Activated CD8-positive, alpha-beta memory T cell treated with anti-CD3 and anti-CD28 coated beads for 24 hours (primary cell): ENCODE data around the gene TRMO.
A peak's percentile ranks its signal among the peaks of the same experiment; 100 is the strongest.

Source experiments
- DNase-seq: peaks from one replicate; pipeline ENCODE4 v3.0.0-alpha.2; 2020

Gene TRMO

GRCh38 chr9:97938081-97938644 lies 15.9 kb upstream of the TRMO start, which contains the start of gene HEMGN:
TSS of gene HEMGN (minus strand) at chr9:97938172. CDS start at chr9:97938136, 36 bp downstream.
- peak; percentile 65 for DNase-seq

DNA sequence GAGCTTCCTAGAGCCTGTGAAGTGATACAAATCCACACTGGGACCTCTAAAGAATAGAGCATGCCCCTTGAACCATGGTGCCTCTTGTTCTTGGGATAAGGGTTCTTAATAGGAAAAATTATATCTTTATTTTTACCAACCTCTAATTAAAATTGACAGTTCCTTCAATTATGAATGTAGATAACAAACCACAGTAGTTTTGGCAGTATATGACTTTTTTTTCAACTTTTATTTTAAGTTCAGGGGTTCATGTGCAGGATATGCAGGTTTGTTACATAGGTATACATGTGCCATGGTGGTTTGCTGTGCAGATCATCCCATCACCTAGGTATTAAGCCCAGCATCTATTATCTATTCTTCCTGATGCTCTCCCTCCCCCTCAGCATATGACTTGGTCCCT lies 14.7 kb upstream of the TRMO start:
- no peak for DNase-seq

GRCh38 chr9:97935276-97935675 lies 13.0 kb upstream of the TRMO start:
- no peak for DNase-seq

GRCh38 chr9:97934321-97935115 lies 12.2 kb upstream of the TRMO start:
- DNase-seq = no peak

GRCh38 chr9:97933297-97933998 lies 11.1 kb upstream of the TRMO start:
- DNase-seq = no peak

DNA sequence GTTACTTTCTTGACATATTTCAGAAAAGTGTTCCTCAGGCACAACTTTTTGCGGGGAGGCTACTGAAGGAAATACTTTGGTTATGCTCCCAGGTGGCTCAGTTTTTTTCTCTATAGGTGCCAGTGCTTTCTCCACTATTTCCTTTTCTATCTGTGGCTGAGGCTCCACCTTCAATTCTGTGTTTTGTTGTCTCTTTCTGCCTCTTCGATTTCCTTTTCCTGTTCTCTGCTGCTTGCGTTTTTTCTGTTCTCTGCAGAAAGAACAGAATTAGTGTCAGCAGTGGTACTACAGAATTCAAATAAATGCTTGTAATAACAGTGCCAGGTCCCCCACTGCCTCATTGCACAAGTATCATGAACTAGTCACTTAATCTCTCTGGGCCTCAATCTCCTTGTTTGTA lies 8.7 kb upstream of the TRMO start:
- DNase-seq = no peak

DNA sequence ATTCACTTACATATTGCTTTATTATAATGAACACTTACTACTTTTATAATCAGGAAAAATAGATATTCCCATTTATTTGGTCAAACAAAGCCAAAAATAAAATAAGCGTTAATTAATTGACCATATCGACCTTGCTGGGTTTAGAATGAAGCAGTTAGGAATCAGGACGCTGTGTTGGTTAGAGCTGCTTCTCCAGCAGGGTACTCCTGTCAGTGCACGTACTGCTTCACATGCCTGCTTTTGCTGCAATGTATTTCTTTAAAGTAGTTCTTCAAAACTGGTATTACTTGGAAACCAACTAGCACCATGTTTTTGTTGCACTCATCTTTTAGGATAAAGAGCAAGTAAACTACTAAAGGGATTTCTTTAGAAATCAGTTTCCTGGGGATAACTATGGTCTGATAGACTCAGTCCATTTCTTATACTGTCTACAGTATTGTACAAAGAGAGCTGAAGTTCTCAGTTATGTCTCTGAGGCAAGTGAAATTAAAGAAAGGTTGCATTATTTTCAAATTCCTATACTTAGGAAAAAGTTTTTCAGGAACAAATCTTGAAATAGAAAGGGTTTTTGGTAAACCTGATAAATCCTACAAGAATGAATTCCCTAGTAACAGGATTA lies 6.8 kb upstream of the TRMO start:
- no peak for DNase-seq

GRCh38 chr9:97925497-97926334 lies 3.4 kb upstream of the TRMO start:
- DNase-seq = no peak

DNA sequence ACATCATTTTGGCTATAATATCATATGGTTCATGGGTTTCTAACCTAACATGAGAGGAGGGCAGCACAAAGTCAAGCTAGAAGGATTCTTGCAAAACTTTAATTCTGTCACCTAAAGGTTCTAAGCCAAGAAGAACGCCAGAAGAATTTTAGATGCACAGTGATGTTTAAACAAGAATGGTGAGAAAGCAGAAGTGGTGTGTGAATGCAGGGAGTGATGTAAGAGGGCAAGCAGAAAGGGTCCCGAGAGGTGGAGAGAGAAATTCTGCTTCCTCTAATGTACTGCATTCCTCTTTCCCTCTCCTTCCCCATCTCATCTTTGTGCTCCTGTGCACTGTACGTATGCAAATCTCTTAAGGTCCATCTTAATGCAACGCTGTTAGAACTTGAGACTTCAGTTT lies 2.1 kb upstream of the TRMO start:
- no peak for DNase-seq

DNA sequence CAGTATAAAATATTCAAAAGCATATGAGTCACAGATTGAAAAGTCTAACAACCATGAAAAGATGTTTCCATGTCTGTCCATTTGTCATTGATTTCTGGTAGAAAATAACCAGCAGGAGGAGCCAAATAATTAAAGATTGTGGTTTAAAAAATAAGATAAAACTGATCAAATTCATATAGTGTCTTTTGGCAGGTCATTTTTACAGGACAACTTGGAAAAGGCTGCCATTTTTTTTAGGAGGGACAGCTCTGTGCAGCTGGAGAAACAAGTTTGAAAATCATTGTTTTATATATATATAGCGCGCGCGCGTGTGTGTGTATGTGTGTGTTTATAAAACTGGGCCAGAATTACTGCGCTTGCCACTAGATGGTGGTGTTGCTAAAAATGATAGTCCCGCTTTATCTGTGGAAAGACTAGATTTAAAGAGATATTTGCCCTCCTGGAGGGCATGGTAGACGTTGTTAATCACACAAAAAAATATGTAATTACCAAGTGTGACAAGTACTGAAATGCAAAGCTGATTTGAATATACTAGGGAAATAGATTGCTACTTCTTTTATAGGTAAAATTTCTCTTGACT lies 1.3 kb upstream of the TRMO start:
- DNase-seq = peak; percentile 85

- no peak for DNase-seq
Observed at GRCh38 chr9:97919217-97919813, 3.0 kb downstream of the TRMO start.

DNA sequence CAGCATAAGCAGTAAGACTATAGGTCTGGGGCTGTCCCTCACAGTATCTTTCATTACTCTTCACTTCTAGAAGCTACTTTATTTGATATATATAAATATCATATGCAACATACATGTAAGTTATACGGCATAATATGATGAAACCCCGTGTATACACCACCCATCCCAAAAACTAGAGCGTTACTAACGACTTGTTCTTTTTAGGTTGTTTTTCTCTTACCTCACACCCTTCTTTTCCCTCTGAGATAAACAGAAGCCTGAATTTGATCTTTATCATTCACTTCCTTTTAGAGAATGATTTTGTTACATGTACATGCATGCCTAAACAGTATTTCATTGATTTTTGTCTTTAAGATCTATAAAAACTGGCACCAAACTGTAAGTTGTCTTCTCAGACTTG lies 3.7 kb downstream of the TRMO start:
- DNase-seq = no peak

DNA sequence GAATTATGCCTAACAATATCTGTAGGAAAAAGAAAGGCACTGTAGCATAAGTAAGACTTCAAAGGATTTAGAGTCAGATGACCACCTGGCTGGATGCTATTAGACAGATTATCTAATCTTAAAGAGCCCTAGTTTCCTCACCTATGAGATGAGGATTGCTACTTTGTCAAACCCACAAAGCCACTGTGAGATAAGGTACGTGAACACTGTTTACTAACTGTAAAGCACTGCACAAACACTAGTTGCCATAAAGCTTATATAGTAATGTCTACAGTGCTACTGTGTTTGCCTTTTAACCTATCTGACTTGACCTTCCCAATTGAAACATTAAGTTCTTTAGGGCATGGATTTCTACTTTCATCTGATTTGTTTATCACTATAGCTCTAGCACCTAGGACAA lies 10.3 kb downstream of the TRMO start:
- no peak for DNase-seq

DNA sequence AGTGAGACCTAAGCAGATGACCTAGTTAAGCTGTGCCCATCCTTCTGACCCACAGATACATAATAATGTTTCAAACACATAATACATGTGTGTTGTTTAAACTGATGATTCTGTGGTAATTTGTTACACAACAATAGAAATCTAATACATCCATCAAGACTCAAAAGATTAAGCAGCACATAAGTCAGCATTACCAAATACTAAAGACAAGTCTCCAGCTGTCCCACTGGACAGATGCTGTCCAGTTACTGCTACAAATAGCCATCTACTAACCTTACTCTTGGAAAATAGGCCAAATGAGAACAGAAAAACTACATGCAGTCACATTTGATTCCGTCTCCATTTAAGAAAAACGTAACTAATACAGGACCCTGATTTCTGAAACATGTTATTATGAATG lies 10.8 kb downstream of the TRMO start:
- no peak for DNase-seq

DNA sequence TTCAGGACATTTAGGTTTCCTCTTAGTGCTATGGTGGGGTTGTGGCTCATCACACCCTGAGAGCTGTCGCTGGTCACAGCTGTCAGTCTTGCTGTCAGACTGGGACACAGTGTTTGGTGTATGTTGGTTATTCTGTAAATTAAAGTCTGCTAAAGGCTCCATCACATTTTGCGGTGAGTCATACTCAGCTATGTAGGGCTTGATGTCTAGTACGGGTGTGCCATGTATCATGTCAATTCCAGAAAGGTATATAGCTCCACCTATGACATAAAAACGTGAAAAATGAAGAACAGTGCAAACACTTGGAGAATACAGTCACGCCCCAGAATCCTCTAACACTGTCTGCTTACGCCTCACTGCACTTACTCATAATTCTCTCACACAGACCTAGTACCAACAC lies 11.9 kb downstream of the TRMO start:
- DNase-seq = no peak

DNA sequence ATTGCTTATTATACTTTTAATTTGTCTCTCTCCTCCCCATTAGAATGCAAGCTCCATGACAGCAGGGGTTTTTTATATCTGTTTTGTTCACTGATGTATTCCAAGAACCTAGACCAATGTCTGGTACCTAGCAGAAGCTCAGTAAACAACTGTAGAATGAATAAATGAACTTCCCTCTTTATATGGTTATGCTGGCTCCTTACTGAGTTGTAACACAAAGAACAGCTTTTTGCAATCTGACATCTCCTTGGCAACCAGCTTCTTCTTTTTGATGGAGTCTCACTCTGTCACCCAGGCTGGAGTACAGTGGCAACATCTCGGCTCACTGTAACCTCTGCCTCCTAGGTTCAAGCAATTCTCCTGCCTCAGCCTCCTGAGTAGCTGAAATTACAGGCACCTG lies 13.6 kb downstream of the TRMO start:
- no peak for DNase-seq

DNA sequence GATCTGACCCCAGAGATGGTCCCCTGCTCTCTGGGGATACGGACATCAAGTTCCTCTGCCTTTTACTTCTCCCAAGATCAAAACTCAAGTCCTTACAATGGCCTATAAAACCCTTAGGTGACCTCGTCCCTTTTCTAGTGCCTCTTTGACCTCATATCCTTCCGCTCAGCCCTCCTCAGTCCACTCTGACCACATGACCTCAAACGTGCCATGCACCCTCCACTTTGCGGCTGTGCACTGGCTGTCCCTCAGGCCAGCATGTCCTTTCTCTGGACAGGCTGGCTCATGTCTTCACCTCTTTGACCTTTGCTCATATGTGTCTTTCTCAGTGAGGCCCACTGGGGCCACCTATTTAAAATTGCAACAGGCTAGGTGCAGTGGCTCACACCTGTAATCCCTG lies 14.7 kb downstream of the TRMO start:
- no peak for DNase-seq

DNA sequence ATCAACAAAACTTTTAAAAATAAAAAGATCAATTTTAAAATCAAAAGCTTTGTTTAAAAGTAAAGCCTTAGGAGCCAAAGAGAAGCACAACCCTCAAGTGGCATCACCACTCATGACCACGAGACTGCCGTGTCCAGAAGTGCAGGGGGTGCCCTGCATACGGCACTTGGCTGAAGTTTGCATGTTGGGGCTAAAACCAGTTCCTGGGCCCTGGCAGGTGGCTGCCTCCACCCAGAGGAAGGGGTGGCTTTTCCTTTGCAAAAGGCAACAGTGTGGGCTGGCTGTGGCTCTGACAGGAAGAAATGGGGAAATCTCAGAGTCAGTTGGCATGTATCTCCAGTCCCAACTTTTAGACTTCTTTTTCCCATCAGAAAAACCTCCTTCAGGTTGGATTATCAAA lies 15.3 kb downstream of the TRMO start:
- DNase-seq = no peak

DNA sequence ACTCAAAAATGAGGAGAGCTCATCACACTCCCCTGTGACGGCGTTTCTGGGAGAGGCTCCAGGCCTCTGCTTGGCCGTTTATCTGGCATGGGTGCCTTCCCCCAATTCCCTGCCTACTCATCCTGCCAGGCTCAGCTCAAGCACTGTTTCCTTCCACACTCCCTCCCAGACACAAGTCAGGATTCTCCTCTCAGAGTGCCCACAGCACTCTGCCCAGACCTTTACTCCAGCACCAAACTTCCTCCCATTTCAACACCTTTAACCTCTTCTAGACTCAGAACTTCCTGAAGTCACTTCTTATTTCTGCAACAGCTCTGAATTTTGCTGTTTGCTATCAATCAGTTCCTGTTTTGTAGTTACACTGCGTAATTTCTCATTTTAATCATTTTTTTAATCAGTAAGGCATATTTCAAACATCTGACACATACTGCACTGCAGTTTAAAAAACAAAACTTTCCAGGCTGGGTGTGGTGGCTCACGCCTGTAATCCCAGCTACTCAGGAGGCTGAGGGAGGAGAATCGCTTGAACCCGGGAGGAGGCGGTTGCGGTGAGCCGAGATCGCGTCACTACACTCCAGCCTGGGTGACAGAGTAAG lies 16.0 kb downstream of the TRMO start:
- DNase-seq = no peak

DNA sequence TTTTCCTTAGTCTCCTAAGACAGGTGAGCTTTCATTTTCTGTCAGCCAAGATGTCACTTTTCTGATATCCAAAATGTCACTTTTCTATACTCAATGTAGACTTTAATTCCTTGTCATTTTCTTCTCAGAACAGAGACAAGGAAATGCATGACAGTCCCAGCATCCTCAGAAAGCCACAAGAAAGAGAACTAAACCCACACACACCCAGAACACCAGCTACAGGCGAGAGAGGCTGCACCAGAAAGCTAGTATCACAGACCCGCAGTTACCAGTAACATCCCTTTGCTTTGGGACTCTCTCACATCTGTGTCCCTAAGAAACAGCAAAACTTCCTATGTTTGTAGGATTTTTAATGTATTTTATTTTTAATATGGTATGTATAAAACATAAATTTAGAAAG lies 17.1 kb downstream of the TRMO start:
- DNase-seq = no peak

GRCh38 chr9:97904725-97905124 lies 17.6 kb downstream of the TRMO start:
- DNase-seq = no peak

DNA sequence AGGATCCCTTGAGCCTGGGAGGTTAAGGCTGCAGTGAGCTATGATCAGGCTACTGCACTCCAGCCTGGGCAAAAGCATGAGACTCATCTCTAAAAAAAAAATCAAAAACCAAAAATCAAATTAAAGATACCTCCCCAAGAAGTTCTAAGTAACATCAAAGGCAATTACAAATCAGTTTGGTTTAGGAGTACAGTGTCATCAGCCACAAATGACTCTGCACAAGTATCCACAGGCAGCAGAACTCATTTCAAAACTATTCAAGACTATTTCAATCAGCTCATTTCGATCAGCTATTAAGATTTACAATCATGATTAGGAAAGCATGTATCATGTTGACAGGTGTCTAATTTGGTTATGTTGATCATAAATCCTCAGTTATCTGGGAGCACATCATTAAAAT lies 19.1 kb downstream of the TRMO start:
- DNase-seq = no peak
